Activated CD4-positive, alpha-beta T cell treated with anti-CD3 and anti-CD28 coated beads, Interleukin-2, Interleukin-4, amounts not matched to agents 100 ng/mL and 50 ng/mL, durations not matched to agents 16 hours and 8 hours (primary cell): ENCODE results near the gene ADGRD1.

ENCODE experiments used
- DNase-seq: peaks from one replicate; pipeline ENCODE4 v3.0.0-alpha.2; 2020; ENCODE audit warnings: low spot score

ADGRD1 gene

DNA sequence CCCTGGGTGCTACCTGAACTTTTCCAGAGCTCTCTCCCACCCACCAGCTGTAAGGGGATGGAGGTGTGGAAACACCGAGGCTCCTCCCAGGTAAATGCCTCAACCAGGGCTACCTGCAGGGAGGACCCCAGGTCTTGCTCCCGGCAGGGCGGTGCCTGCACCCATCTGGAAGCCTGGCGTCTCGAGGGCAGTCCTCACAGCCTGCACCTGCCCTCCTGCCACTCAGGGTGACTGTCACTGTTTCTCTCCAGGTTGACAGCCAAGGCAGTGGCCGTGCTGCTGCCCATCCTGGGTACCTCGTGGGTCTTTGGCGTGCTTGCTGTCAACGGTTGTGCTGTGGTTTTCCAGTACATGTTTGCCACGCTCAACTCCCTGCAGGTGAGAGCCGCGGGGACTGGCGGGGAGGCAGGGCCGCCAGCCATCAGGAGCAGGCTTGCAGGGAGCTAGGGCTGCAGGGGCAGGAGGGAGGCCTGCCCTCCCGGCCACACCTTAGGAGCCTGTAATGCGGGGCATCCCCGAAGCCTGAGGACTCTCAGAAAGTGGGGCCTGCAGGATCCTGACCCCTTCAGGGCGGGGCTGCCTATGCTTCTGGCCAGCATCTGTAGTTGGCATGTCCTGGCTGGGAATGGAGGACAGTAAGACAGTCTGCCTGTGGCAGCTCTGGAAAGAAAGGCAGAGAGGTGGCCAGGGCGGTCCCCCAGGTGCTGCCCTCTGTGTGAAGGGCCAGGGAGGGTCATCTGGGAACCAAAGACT, 182.3 kb downstream of the ADGRD1 start:
- no peak for DNase-seq

DNA sequence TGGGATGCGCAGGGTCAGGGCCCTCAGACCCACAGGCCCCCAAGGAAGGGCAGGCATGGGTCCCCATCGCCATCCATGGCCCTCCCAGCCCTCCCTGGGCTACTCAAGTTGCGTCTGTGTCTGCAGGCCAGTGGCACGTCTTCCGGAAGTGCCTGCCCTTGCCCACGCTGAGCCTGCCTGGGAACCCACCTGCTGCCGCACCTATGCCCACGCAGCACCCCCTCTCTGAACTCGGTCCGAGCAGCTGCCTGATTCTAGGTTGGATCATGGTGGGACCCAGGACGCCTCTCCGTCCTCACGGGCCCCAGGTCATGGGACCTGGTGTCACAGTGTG, 182.8 kb downstream of the ADGRD1 start:
- no peak for DNase-seq

DNA sequence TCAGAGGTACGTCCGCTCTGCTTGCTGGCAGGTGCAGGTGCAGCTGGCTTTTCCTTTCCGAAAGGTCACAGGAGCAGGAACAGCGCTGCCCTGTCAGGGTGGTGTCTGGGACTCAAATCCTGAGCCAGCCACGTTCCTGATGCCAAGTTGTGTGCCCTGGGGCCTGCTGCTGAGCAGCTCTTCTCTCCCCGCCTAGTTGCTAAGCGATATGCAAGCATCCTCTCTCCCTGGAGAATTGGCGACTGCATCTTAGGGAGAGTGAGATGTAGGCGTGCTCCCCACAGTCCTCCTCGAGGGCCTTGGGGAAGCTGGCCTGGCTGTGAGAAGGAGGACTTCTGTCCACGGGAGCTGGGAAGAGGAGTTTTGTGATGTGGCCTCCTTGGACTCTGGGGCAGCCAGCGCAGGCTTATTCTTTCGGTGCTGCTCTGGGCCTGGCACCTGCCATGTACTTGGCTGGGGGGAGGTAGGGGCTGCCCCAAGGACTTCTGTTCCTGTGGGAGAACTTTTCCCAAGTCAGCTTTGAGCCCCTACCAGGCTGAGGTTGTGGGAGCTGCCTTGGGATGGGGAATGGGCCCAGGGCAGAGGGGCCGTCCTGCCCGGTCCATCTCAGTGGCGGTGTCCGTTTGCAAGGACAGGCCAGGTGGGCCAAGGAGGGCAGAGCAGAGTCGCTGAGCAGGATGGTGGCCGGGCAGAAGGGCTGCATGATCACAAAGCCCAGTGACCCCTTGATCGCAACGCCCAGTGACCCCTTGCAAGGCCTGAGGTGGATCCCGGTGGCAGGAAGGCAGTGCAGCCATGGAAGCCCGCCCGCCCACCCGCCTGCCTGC, 183.5 kb downstream of the ADGRD1 start:
- DNase-seq: no peak

DNA sequence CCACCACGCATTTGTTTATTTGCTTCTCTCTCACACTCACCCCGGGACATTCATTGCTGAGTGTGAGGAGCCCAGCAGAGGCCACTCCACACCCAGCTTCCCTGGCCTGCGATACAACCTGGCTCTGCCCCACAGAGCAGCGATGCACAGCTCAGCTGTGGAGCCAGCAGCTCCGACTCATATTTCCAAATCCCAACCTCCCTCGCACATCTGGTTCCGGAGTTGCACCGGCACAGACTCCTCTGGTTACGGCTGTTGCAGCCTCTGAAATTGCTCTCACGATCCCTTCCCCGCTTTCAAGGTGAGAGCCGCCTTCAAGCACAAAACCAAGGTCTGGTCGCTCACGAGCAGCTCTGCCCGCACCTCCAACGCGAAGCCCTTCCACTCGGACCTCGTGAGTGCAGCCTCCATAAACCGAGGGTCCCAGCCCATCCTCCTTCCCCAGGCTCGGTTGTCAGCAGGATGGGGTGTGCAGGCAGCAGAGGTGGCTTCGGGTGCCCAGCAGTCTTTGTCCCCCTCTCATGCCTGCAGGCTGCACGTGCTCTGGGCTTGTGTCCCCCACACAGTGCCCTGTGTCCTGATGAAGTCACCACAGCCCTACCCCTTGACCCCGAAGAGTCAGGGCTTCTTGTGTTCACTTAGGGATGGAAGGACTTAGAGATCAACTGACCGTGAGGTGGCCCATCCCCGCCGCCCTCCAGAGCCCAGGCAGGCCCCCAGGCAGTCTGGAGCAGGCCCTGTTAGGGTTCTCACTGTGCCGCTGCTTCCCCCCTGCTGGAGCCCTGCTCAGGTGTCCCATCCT, 184.3 kb downstream of the ADGRD1 start:
- DNase-seq: no peak

GRCh38 chr12:131138638-131139362, 185.1 kb downstream of the ADGRD1 start:
- DNase-seq: no peak

DNA sequence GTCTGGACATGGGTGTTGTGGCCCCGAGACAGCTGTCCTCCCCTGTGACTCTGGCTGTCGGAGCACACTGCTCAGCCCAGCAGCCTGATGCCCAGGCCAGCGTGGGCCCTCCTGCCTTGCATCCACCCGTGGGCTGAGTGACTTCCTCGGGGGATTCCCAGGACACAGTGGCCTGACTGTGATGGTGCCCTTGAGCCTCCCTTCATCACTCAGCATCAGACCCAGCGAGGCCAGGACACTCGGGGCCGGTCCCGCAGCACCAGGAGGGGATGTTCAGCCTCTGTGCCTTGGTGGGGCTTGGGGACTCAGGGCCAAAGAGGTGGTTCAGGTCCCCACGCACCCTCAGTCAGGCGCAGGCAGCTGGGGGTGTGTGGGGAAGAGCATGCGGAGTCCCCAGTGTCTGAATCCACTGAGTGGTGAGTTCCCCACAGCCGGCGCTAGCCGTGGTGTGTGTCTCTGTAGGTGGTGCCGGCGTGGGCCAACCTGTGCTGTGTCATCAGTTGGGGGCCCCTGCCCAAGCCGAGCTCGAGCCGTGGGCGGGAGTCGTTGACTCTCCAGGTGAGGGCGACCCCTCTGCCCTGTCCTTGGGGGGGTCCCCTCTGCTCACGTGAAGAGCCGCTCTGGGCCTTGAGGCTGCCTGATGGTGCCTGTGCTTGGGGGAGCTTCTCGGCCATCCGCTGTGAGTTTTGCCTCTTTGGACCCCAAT, 185.8 kb downstream of the ADGRD1 start:
- no peak for DNase-seq

DNA sequence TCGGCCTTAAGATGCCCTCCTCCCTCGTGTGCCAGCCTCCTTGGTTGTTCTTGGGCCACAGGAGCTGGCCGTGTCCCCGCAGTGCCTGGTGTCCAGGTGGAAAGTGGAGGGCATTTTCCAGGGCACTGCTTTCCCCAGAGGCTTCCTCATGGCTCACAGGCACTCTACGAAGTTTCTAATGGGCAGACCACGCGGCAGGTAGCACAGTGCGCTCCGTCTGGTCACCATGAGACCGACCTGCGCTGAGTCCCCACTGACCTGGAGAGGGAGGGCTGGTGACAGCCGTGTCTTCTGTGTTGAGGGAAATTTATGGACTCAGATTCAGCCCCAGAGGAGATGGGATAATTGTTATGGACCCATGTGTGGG, 186.3 kb downstream of the ADGRD1 start:
- DNase-seq: no peak

DNA sequence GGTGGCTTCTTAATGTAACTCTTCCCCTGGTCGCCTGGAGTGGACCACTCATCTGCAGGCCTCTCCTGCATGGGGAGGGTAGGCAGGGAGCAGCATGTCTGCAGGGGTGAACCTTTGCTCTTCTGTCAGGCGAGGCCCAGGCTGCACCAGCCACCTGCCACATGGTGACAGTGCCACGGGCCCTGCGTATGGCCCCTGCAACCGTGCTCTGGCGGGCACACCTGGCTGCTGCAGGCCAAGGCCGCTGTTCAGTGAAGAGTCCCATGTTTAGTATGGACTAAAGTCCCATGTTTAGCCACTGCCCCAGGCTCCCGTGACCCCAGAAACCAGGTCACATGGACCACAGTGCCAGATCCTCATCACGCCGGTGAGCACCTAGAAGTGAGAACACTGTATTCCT, 187.0 kb downstream of the ADGRD1 start:
- no peak for DNase-seq

DNA sequence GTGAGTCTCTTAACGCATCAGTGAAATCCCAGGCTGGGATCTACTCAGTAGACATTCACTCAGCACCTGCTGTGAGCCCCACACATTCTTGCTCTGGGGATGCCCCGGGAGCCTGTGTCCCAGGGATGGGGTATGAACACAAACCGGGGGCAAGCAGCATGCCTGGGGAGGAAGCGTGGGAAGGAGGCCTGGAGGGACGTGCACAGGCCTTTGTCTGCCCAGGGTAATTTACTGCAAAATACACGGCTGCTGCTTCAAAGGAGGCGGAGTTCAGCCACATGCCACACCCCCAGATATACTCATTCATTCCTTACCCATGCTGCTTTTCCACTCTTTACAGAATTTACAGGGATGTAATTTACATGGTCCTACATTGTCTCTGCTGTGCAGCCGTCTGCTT, 187.8 kb downstream of the ADGRD1 start:
- no peak for DNase-seq

- DNase-seq: no peak
These were observed 189.4 kb downstream of the ADGRD1 start for GRCh38 chr12:131142891-131143657.

GRCh38 chr12:131146173-131146675, 192.5 kb downstream of the ADGRD1 start:
- DNase-seq: no peak

DNA sequence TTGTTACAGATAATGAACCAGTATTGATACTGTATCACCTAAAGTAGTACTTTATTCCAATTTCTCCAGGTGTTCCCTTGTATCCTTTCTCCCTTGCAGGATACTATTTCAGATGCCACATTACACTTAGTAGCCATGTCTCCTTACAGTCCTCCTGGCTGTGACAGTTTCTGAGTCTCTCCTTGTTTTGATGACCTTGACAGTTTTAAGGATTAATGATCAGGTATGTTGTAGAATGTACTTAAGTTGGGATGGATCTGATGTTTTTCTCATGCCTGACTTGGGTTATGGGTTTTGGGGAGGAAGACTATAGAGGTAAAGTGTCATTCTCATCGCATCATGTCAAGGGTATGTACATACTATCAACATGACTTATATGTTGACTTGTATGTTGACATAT, 193.6 kb downstream of the ADGRD1 start:
- no peak for DNase-seq

- DNase-seq: no peak
These were observed 194.2 kb downstream of the ADGRD1 start for GRCh38 chr12:131147894-131148293.

DNA sequence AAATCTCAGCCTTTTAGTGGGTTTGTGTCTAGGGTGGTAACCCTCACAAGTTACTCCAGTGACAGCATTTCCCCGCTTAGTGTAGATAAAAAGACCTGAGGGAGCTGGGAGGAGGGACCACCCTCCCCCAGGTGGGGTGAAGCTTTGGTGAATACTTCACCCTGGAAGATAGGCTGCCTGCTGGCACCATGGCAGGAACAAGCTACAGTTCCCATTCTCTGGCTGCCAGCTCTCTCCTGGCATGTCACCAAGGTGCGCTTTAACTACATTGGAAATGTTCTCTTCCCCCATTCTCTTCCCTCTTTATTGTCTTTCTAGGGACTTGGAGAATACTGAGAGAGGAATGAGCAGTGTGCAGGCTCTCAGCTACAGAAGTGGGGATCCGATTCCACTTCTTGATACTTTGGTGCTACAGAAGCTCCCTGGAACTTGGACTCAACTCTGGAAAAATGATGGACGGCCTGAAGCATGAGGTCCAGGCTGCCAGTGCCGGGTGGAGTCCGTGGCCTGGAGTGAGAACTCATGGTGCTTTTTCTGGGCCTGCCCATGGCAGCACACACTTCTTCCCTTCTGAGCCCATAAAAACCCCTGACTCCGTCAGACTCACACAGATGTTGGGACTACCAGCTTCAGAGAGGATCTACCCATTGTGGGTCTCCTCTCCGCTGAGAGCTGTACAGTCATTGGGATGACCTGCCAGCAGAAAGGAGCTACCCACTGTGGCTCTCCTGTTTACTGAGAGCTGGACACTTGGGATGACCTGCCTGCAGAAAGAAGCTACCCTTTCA, 198.0 kb downstream of the ADGRD1 start:
- no peak for DNase-seq

GRCh38 chr12:131152587-131152986, 198.9 kb downstream of the ADGRD1 start:
- no peak for DNase-seq

- no peak for DNase-seq
These were observed 199.3 kb downstream of the ADGRD1 start for GRCh38 chr12:131153016-131153415.

- DNase-seq: no peak
These were observed 200.2 kb downstream of the ADGRD1 start for GRCh38 chr12:131153956-131154355.

- DNase-seq: no peak
These were observed 201.4 kb downstream of the ADGRD1 start for GRCh38 chr12:131155131-131155530.

DNA sequence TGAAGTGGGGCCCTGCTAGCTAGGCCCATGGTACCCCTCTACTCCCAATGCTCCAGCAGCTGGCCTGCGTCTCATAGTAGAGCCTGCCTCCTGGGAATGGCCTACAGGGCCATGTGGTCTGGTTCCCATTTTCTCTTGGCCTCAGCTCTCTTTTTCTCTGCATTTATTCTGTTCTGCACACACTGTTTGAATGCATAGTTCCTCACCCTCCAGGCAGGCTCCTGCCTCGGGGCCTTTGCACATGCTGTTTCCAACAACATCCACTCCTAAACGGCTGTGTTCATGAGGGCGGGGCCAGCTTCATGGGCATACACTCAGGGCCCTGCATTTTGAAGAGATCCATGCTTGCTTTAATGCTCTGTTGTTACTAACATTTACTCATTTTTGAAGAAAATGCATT, 204.0 kb downstream of the ADGRD1 start:
- no peak for DNase-seq

- no peak for DNase-seq
These were observed 206.0 kb downstream of the ADGRD1 start for GRCh38 chr12:131159660-131160059.
